ENCODE results near the gene ADCY1.
A peak's percentile ranks its signal among the peaks of the same experiment; 100 is the strongest.

ADCY1 gene

GRCh38 chr7:45662018-45662417 is 87.8 kb downstream of the ADCY1 start:
- Histone ChIP-seq H3K27me3 (ENCODE audit: low read length) (no peaks in the 10 kb centered on the region), H3F3A (ENCODE audit: insufficient read depth) (no peaks in the 10 kb centered on the region), H3K4me3 (ENCODE audit: insufficient read depth, low read length, poor library complexity, severe bottlenecking) (no peak overlapping the region), H3K9ac (ENCODE audit: low read length) (no peak overlapping the region), H3K36me3 (ENCODE audit: low read length) (no peaks in the 10 kb centered on the region), H3K27ac (ENCODE audit: low read depth, low read length) (no peak overlapping the region), H2AFZ (ENCODE audit: low read depth, low read length, severe bottlenecking) (no peak overlapping the region), H3K79me2 (ENCODE audit: insufficient read depth, low read length) (no peaks in the 10 kb centered on the region), H3K4me2 (ENCODE audit: low read depth, low read length, poor library complexity, severe bottlenecking) (no peak overlapping the region), H4K20me1 (ENCODE audit: low read depth, low read length) (no peaks in the 10 kb centered on the region), H3K9me3 (ENCODE audit: insufficient read depth, low read length) (no peaks in the 10 kb centered on the region), H3K9me2 (replicated peaks; ENCODE audit: insufficient read depth, low read length) (no peaks in the 10 kb centered on the region)
- TF ChIP-seq EZH2phosphoT487 (conservative IDR thresholded peaks at IDR 0.05; ENCODE audit: low read length) (no peak), CTCF (IDR thresholded peaks at IDR 0.05; ENCODE audit: insufficient read depth, low read length, poor library complexity, severe bottlenecking) (no peak)

- no peak overlapping the region for H3K4me2 ChIP-seq (ENCODE audit: low read depth, low read length, poor library complexity, severe bottlenecking)
- no peaks in the 10 kb centered on the region for H3K9me2 ChIP-seq (replicated peaks; ENCODE audit: insufficient read depth, low read length)
- H3K9me3 ChIP-seq (ENCODE audit: insufficient read depth, low read length): no peaks in the 10 kb centered on the region
- no peak overlapping the region for H2AFZ ChIP-seq (ENCODE audit: low read depth, low read length, severe bottlenecking)
- TF ChIP-seq CTCF (IDR thresholded peaks at IDR 0.05; ENCODE audit: insufficient read depth, low read length, poor library complexity, severe bottlenecking) (no peak), EZH2phosphoT487 (conservative IDR thresholded peaks at IDR 0.05; ENCODE audit: low read length) (no peak)
- no peaks in the 10 kb centered on the region for H3K27me3 ChIP-seq (ENCODE audit: low read length)
- no peaks in the 10 kb centered on the region for H4K20me1 ChIP-seq (ENCODE audit: low read depth, low read length)
- no peak overlapping the region for H3K27ac ChIP-seq (ENCODE audit: low read depth, low read length)
- H3K4me3 ChIP-seq (ENCODE audit: insufficient read depth, low read length, poor library complexity, severe bottlenecking): no peak overlapping the region
- H3K9ac ChIP-seq (ENCODE audit: low read length): no peak overlapping the region
- no peaks in the 10 kb centered on the region for H3F3A ChIP-seq (ENCODE audit: insufficient read depth)
- no peaks in the 10 kb centered on the region for H3K79me2 ChIP-seq (ENCODE audit: insufficient read depth, low read length)
- no peaks in the 10 kb centered on the region for H3K36me3 ChIP-seq (ENCODE audit: low read length)
These were observed 88.5 kb downstream of the ADCY1 start for GRCh38 chr7:45662540-45663166.

- no peak overlapping the region for H3K27ac ChIP-seq (ENCODE audit: low read depth, low read length)
- no peaks in the 10 kb centered on the region for H3K9me2 ChIP-seq (replicated peaks; ENCODE audit: insufficient read depth, low read length)
- TF ChIP-seq EZH2phosphoT487 (conservative IDR thresholded peaks at IDR 0.05; ENCODE audit: low read length): no peak
- peak; percentile 99 for TF ChIP-seq CTCF (IDR thresholded peaks at IDR 0.05; ENCODE audit: insufficient read depth, low read length, poor library complexity, severe bottlenecking)
- H3K4me2 ChIP-seq (ENCODE audit: low read depth, low read length, poor library complexity, severe bottlenecking): no peak overlapping the region
- no peak overlapping the region for H3K9ac ChIP-seq (ENCODE audit: low read length)
- H4K20me1 ChIP-seq (ENCODE audit: low read depth, low read length): no peaks in the 10 kb centered on the region
- H2AFZ ChIP-seq (ENCODE audit: low read depth, low read length, severe bottlenecking): no peak overlapping the region
- no peaks in the 10 kb centered on the region for H3K36me3 ChIP-seq (ENCODE audit: low read length)
- no peak overlapping the region for H3K4me3 ChIP-seq (ENCODE audit: insufficient read depth, low read length, poor library complexity, severe bottlenecking)
- no peaks in the 10 kb centered on the region for H3F3A ChIP-seq (ENCODE audit: insufficient read depth)
- H3K79me2 ChIP-seq (ENCODE audit: insufficient read depth, low read length): no peaks in the 10 kb centered on the region
- H3K27me3 ChIP-seq (ENCODE audit: low read length): no peaks in the 10 kb centered on the region
- no peaks in the 10 kb centered on the region for H3K9me3 ChIP-seq (ENCODE audit: insufficient read depth, low read length)
These were observed 89.2 kb downstream of the ADCY1 start for GRCh38 chr7:45663167-45663921.

Measured in SU-DHL-6 (cell line).